Measurements from ENCODE around the gene SAP30BP.

Gene SAP30BP

GRCh38 chr17:75649687-75650086 is 17.5 kb upstream of the SAP30BP start:
- no peak for DNase-seq

GRCh38 chr17:75650874-75651273 is 16.3 kb upstream of the SAP30BP start:
- DNase-seq, result no peak

GRCh38 chr17:75652341-75652740 is 14.8 kb upstream of the SAP30BP start:
- DNase-seq, result no peak

DNA sequence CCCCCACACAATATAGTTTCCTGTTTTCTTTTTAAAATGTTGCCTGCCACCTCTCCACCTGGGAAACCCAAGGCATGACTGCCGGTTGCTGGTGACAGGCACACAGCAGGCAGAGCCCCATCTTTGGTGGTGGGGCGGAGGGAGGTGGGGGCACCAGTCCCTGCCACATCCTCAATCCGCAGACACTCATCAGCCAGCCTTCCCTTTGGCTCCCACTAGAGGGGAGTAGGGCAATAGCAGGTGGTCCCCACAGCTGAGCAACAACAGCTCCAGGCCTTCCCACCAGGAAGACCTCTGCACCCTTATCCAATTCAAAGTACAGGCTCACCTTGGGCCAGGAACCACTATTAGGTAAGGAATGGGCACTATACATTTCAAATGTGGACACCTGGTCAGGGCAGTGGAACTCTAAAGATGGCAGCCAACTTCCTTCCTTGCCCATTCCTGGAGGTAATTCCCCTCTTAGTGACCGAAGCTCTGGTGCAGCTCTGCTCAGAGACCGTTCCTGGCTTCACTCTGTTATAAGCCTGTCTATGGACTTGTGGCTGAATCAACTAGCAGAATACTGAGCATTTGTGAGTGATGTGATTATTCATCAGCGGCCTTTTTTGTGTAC is 14.1 kb upstream of the SAP30BP start:
- no peak for DNase-seq

DNA sequence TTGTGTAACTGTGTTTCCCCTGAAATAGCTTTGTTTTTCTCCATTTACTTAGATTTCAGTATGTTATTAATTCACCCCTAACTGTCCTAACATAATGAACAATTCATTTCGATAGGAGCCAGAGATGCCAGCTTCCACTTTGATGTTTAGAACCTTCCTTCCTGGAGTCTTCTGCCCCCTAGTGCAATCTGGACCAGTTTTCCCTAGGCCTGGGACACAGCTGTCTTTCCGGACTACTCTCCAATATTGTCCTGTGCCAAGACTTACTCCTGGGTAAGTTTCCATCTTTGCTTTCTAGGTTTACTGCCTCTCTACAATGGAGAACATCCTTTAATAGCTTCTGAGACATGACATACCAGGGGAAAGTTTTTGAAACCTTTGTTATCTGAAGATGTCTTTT is 13.0 kb upstream of the SAP30BP start:
- no peak for DNase-seq

GRCh38 chr17:75658237-75658636 is 8.9 kb upstream of the SAP30BP start:
- DNase-seq, result no peak

GRCh38 chr17:75661531-75661930 is 5.6 kb upstream of the SAP30BP start:
- no peak for DNase-seq

DNA sequence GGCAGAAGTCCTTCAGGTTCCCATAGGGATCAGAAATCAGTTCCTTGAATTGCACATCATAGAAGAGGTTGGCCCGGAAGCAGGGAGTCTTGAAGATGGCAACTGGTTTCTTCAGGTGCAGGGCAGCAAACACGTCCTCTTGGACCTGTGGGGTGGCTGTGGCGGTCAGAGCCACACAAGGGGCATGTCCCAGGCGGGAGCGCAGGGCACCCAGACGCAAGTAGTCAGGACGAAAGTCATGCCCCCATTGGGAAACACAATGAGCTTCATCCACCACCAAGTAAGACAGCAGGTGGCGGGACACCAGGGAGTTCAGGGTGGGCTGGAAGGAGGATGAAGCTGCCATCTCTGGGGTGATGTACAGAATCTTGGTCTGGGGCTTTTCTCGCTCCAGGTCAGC is 4.6 kb upstream of the SAP30BP start:
- DNase-seq, result no peak

DNA sequence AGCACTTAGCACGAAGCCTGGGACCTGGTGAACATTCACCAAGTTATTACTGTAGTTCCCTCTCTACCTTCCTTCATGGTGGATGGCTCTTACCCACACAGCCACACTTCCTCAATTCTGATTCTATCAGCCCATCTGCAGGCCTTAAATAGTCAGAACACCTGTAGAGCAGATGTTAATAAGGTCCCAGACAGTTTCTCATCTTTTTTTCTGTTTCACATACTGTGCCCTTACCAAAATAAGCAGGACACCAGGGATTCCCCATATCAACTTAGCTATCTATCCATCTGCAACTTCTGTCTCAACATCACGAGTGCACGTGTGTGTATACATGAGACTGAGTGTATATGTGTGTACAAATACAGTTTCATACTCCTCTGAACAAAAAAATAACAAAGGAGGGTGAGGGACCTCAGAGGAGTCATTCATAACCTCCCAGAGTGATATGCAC is 3.0 kb upstream of the SAP30BP start:
- DNase-seq, result no peak

GRCh38 chr17:75665981-75666380 is 1.2 kb upstream of the SAP30BP start:
- DNase-seq, result no peak

DNA sequence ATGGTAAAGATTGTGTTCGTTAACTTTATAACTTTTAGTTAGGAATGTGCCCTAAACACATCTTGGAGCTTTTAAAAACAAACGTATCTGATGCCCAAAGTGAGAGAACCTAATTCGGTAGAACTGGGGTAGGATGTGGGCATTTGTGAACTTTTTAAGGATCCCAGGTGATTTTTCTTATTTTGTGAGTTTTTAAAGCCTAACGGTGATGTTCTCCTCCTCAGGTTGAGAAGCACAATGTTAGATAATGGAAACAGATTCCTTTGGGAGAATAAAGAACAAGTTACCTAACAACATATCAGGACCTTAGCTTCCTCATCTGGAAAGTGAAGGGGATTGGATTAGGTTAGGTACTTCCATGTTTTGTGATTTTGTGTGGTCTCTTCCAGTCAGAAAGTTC is 687 bp downstream of the SAP30BP start:
- DNase-seq, result no peak

DNA sequence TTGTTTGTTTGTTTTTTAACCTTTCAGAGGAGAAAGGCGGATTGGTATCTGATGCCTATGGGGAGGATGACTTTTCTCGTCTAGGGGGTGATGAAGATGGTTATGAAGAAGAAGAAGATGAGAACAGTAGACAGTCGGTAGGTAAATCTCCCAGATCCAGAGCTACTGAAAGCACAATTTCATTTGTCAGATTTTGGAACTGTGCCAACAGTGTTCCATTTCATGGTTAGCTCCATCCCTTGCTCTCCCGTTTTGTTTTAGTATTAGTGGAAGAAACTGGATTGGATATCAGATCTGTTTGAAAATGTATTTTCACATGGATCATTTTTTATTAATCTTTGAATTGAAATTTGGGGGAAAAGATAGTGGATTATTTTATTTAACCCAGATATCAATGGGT is 1.4 kb downstream of the SAP30BP start:
- no peak for DNase-seq

- no peak for DNase-seq
Measured at GRCh38 chr17:75670868-75671267, 3.7 kb downstream of the SAP30BP start.

DNA sequence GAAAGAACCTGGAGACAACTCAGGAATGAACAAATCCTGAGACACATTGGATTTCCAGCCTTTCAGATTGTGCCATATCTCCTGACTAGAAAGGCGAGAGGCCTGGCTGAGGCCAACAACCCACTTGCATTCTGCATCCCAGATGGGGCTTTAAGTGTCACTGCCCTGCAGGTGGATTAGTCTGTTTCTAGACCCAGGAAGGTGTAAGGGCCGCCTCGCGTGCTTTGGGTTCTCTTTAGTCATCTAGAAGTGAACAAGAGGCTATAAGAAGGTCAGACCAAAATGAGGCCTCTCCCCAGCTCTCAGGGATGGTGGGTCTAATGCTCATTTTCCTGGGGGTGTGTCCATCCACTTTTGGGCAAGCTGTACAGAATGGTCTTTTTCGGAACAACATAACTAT is 4.9 kb downstream of the SAP30BP start:
- no peak for DNase-seq

- no peak for DNase-seq
Measured at GRCh38 chr17:75673487-75673886, 6.3 kb downstream of the SAP30BP start.

DNA sequence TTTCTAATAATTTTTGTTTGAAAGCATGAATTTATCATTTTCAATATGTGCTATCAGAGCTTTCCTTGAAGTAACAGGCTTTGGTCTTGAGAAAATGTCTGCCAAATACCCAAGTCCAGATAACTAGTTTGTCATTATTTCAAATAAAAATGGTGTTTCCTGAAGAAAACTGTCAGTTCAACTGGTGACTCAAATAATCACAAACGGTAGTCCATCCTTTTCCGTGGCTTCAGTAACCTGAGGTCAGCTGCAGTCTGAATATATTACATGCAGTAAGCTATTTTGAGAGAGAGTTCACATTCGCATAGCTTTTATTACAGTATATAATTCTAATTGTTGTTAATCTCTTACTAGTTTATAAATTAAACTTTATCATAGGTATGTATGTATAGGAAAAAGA is 9.3 kb downstream of the SAP30BP start:
- DNase-seq, result no peak

GRCh38 chr17:75679706-75680211 is 12.6 kb downstream of the SAP30BP start:
- no peak for DNase-seq

DNA sequence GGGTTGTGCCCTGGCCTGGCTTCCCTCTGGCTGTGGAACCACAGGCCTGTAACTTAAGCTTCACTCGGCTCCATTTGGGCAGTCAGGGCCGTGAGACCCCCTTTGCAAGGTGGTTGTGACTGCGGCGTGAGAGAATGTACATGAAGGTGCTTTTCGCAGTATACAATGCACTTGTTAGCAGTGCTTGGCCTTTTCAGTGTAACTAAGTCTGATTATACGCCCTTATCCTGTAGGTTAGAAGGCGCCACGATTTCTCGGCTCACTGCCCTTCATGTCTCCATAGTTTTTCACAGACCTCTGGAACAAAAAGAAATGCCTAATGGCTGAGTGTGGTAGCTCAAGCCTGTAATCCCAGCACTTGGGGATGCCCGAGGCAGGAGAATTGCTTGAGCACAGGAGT is 13.3 kb downstream of the SAP30BP start:
- DNase-seq, result no peak

DNA sequence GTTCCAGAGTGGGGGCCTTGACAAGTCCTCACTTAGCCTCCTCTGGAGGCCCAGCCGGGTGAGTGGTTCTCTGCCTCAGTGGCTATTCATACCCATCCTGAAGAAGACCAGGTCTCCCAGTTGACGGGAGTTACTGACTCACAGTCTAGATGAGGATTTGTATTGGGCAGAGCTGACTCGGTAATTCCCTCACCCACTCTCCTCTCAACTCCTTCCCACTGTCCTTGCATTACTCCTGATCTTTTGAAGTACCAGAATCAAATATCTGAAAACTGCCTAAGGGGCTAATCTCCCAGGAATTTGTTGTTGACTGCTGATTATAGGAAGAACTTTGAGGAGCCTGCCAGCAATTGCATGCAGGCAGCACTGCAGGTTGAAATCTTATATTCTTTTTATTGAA is 14.2 kb downstream of the SAP30BP start:
- DNase-seq, result no peak

- no peak for DNase-seq
Measured at GRCh38 chr17:75683583-75683982, 16.4 kb downstream of the SAP30BP start.

DNA sequence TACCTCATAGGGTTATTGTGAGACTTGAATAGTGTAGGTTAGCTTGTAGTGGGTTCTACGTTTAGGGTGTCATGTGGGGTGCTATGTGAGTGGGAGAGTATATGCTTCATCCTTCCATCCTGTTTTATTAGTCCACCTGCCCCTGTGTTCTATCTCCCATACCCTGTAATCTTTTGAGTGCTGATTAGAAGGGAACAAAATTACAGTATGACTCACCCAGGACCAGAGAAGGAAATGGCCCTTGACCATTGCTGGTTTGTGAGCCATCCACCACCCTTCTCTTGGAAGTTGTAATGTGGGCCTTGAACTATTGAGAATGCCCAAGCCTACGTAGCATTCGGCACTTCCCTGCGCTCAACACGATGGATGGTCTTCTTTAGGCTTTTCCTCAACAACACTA is 17.1 kb downstream of the SAP30BP start:
- no peak for DNase-seq

GRCh38 chr17:75684924-75685323 is 17.8 kb downstream of the SAP30BP start:
- DNase-seq, result no peak

DNA sequence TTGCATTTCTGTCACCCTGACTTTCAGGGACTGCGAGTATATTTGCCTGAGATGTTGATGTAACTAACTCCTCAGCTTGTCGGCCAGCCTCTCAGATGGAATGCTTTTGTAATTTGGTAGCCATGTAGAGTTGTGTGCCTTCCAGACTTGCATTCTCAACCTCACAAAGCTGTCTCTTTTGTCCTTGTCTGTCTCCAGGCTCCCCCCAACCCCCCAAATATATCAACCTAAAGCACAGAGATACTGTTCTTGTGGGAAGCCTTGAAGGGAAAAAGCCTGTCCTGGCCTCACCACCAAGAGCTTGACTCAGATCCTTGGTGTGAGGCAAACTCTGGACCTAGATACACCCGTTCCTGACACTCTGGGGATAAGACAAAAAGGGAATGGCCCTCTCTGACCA is 18.4 kb downstream of the SAP30BP start:
- DNase-seq, result no peak

GRCh38 chr17:75688209-75688825 is 21.2 kb downstream of the SAP30BP start:
- peak in 1 of 5 donors; percentile 24 for DNase-seq

GRCh38 chr17:75689441-75689873 is 22.3 kb downstream of the SAP30BP start:
- peak in 3 of 5 donors; percentile 21 to 70 (median 48) for DNase-seq

All from T-helper 1 cell (primary cell).